Bone marrow (tissue), 2 donors: Measurements from ENCODE around the gene ACVR1B.

Experiments
- DNase-seq, 2 donors: peaks; one replicate each; lab custom pipeline; 2025; lab: John Stamatoyannopoulos, UW

ACVR1B gene

GRCh38 chr12:51942501-51943000 is 8.9 kb upstream of the ACVR1B start:
- no peak for DNase-seq

GRCh38 chr12:51943346-51943745 is 8.2 kb upstream of the ACVR1B start:
- no peak for DNase-seq

GRCh38 chr12:51944608-51945233 is 6.8 kb upstream of the ACVR1B start:
- DNase-seq = no peak

GRCh38 chr12:51947246-51947996 is 4.1 kb upstream of the ACVR1B start:
- DNase-seq = no peak

GRCh38 chr12:51948066-51948465 is 3.4 kb upstream of the ACVR1B start:
- no peak for DNase-seq

GRCh38 chr12:51949342-51950030 is 2.0 kb upstream of the ACVR1B start:
- DNase-seq = no peak

- no peak for DNase-seq
These were observed 759 bp upstream of the ACVR1B start for GRCh38 chr12:51950682-51951198.

GRCh38 chr12:51951843-51952722 is 584 bp downstream of the ACVR1B start:
- DNase-seq = no peak

GRCh38 chr12:51953089-51953488 is 1.6 kb downstream of the ACVR1B start:
- no peak for DNase-seq

GRCh38 chr12:51953864-51954263 is 2.4 kb downstream of the ACVR1B start:
- DNase-seq = no peak

- no peak for DNase-seq
These were observed 3.3 kb downstream of the ACVR1B start for GRCh38 chr12:51954561-51955361.

- no peak for DNase-seq
These were observed 4.2 kb downstream of the ACVR1B start for GRCh38 chr12:51955702-51956101.

- DNase-seq = no peak
These were observed 7.0 kb downstream of the ACVR1B start for GRCh38 chr12:51958542-51958941.

- DNase-seq = no peak
These were observed 7.7 kb downstream of the ACVR1B start for GRCh38 chr12:51959211-51959610.

- DNase-seq = no peak
These were observed 8.4 kb downstream of the ACVR1B start for GRCh38 chr12:51959921-51960320.

GRCh38 chr12:51960488-51960887 is 9.0 kb downstream of the ACVR1B start:
- no peak for DNase-seq

GRCh38 chr12:51960890-51961289 is 9.4 kb downstream of the ACVR1B start:
- no peak for DNase-seq

- DNase-seq = no peak
These were observed 10.3 kb downstream of the ACVR1B start for GRCh38 chr12:51961834-51962233.

GRCh38 chr12:51962737-51963136 is 11.2 kb downstream of the ACVR1B start:
- DNase-seq = no peak

GRCh38 chr12:51963477-51963876 is 12.0 kb downstream of the ACVR1B start:
- no peak for DNase-seq

GRCh38 chr12:51969643-51970042 is 18.1 kb downstream of the ACVR1B start:
- no peak for DNase-seq
